Measurements from ENCODE around the gene SERPINE3. TPM values are rescaled to one million over a fixed set of nuclear protein-coding genes. Genes with fewer than 3 reads are reported as not detected.

SERPINE3 gene
- polyA plus RNA-seq, 3 donors: not detected

DNA sequence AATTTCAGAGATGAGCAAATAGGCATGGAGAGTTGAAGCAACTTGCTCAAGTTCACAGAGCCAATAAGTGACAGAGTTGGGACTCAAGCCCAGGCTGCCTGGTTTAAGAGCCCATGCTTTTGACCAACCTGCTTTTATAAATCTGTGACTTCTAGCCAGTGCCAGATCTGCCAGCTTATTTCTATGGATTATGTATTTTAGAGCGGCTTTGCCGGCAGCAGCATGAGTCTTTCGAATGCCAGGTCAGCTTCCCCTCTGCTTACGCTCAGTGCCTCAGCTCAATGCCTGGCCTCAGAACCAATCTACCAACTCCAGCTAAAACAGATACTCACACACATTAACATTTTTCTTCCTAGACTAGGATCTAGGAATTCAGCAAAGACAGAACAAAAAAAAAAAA is 2.3 kb downstream of the SERPINE3 start:
- Histone ChIP-seq H2AFZ (ENCODE audit: insufficient read depth, low read depth, low read length, poor library complexity, severe bottlenecking) (no peak overlapping the region), H3K4me3 (replicated peaks in 1 of 3; ENCODE audit: low read depth in 2 of 3, low read length in 3 of 3) (no peak overlapping the region), H3K27ac (ENCODE audit: low read depth in 1 of 2, low read length in 2 of 2) (no peak overlapping the region), H4K20me1 (ENCODE audit: insufficient read depth, low read length) (no peaks in the 10 kb centered on the region), H3K4me1 (ENCODE audit: control insufficient read depth in 1 of 2, insufficient read depth in 2 of 2, low read length in 2 of 2) (no peaks in the 10 kb centered on the region), H3K4me2 (replicated peaks; ENCODE audit: extremely low read depth, low read length, poor library complexity, severe bottlenecking) (no peak overlapping the region), H3K27me3 (ENCODE audit: control insufficient read depth in 2 of 2, insufficient read depth in 2 of 2, low read length in 2 of 2) (no peaks in the 10 kb centered on the region), H3K9ac (ENCODE audit: insufficient read depth, low read length, poor library complexity, severe bottlenecking) (no peak overlapping the region), H3K36me3 (replicated peaks in 1 of 2; ENCODE audit: control insufficient read depth in 1 of 2, insufficient read depth in 2 of 2, low read length in 2 of 2) (no peaks in the 10 kb centered on the region), H3K9me3 (replicated peaks in 1 of 2; ENCODE audit: control insufficient read depth in 1 of 2, insufficient read depth in 1 of 2, low read length in 2 of 2) (no peaks in the 10 kb centered on the region), H3K79me2 (ENCODE audit: insufficient read depth, low read length) (no peaks in the 10 kb centered on the region)
- TF ChIP-seq, protein P1, sequence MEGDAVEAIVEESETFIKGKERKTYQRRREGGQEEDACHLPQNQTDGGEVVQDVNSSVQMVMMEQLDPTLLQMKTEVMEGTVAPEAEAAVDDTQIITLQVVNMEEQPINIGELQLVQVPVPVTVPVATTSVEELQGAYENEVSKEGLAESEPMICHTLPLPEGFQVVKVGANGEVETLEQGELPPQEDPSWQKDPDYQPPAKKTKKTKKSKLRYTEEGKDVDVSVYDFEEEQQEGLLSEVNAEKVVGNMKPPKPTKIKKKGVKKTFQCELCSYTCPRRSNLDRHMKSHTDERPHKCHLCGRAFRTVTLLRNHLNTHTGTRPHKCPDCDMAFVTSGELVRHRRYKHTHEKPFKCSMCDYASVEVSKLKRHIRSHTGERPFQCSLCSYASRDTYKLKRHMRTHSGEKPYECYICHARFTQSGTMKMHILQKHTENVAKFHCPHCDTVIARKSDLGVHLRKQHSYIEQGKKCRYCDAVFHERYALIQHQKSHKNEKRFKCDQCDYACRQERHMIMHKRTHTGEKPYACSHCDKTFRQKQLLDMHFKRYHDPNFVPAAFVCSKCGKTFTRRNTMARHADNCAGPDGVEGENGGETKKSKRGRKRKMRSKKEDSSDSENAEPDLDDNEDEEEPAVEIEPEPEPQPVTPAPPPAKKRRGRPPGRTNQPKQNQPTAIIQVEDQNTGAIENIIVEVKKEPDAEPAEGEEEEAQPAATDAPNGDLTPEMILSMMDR (IDR thresholded peaks at IDR 0.05): no peak
- no peak for DNase-seq
- H3K36me3 Mint-ChIP-seq: no peaks in the 10 kb centered on the region
- intact Hi-C loops (cut with micrococcal nuclease): no loop called here
- peaks cover 9% of the 10 kb centered on the region for H3K4me1 Mint-ChIP-seq
- peaks cover 0 to 6% (median 2%) of the 10 kb centered on the region in 3 donors for H3K27me3 Mint-ChIP-seq (ENCODE audit: low read depth in 3 of 3)
- WGBS (ENCODE audit: insufficient coverage): no CpG with 5 or more reads among the region's 4 CpGs
- H3K4me3 Mint-ChIP-seq: no peak overlapping the region
- H3K27ac Mint-ChIP-seq: no peak overlapping the region
- no peaks in the 10 kb centered on the region for H3K9me3 Mint-ChIP-seq

DNA sequence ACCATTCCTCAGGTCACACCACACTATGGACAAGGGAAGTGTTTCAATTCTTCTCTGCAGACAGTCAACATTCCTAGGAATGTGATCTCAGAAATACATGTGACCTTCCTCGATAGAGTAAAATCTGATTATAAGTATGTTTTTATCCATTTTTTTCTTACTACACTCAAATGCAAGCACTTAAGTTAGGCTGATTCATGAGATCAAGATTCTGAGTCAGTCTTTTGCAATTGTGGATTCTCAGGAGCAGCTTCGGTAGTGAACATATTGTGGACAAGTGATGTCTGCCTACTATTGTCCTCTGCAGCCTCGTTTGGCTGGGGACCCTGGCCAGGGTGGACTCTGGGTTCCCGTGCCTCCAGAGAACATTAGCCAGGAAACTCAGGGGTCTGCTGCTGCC is 3.2 kb downstream of the SERPINE3 start:
- no peaks in the 10 kb centered on the region for H3K4me1 ChIP-seq (ENCODE audit: control insufficient read depth in 1 of 2, insufficient read depth in 2 of 2, low read length in 2 of 2)
- H3K4me3 Mint-ChIP-seq: no peak overlapping the region
- H3K27ac ChIP-seq (ENCODE audit: low read depth in 1 of 2, low read length in 2 of 2): no peak overlapping the region
- H3K9me3 ChIP-seq (replicated peaks in 1 of 2; ENCODE audit: control insufficient read depth in 1 of 2, insufficient read depth in 1 of 2, low read length in 2 of 2): no peaks in the 10 kb centered on the region
- 81% methylated on average over 3 of the region's 4 CpGs for WGBS (ENCODE audit: insufficient coverage)
- TF ChIP-seq, protein P1 (IDR thresholded peaks at IDR 0.05): no peak
- no peak overlapping the region for H3K27ac Mint-ChIP-seq
- H3K36me3 ChIP-seq (replicated peaks in 1 of 2; ENCODE audit: control insufficient read depth in 1 of 2, insufficient read depth in 2 of 2, low read length in 2 of 2): no peaks in the 10 kb centered on the region
- no peaks in the 10 kb centered on the region for H3K9me3 Mint-ChIP-seq
- H4K20me1 ChIP-seq (ENCODE audit: insufficient read depth, low read length): no peaks in the 10 kb centered on the region
- H3K27me3 Mint-ChIP-seq (ENCODE audit: low read depth in 3 of 3): peaks cover 0 to 6% (median 2%) of the 10 kb centered on the region in 3 donors
- no peak overlapping the region for H3K9ac ChIP-seq (ENCODE audit: insufficient read depth, low read length, poor library complexity, severe bottlenecking)
- intact Hi-C loops (cut with micrococcal nuclease): no loop called here
- peaks cover 9% of the 10 kb centered on the region for H3K4me1 Mint-ChIP-seq
- no peaks in the 10 kb centered on the region for H3K79me2 ChIP-seq (ENCODE audit: insufficient read depth, low read length)
- no peak overlapping the region for H3K4me2 ChIP-seq (replicated peaks; ENCODE audit: extremely low read depth, low read length, poor library complexity, severe bottlenecking)
- H2AFZ ChIP-seq (ENCODE audit: insufficient read depth, low read depth, low read length, poor library complexity, severe bottlenecking): no peak overlapping the region
- H3K27me3 ChIP-seq (ENCODE audit: control insufficient read depth in 2 of 2, insufficient read depth in 2 of 2, low read length in 2 of 2): no peaks in the 10 kb centered on the region
- no peak overlapping the region for H3K4me3 ChIP-seq (replicated peaks in 1 of 3; ENCODE audit: low read depth in 2 of 3, low read length in 3 of 3)
- no peak for DNase-seq
- no peaks in the 10 kb centered on the region for H3K36me3 Mint-ChIP-seq

Measured in CD14-positive monocyte (primary cell).